ENCODE results near the gene BRD1.

BRD1 gene

DNA sequence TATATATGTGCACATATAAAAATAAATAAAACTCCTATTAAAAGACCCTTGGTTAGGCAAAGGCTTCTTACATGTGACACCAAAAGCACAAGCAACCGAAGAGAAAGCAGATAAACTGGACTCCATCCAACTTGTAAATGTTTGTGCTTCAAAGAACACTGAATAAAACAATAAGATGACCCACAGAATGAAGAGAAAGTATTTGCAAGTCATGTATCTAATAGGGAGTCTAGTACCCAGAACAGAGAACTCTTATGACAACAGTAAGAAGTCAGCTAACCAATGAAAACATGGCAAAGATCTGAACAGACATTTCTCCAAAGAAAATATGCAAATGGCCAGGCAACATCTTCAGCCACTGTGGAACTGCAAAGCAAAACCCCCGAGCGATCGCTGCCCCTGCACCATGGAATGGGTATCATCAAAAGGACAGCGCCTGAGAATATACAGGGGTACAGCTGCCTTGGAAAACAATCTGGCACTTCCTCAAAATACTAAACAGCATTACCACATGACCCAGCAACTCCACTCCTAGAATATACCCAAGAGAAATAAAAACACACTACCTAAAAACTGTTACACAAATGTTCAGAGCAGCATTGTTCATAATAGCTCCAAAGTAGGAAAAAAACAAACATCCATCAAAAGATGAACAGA lies 17.2 kb downstream of the BRD1 start:
- DNase-seq (no peak), ATAC-seq (replicated peaks) (no peak)
- no peaks in the 10 kb centered on the region for H3K9me3 Mint-ChIP-seq
- H3K27me3 Mint-ChIP-seq, result no peaks in the 10 kb centered on the region
- peaks cover 38 to 51% of the 10 kb centered on the region in 2 donors for H3K36me3 Mint-ChIP-seq
- H3K4me1 Mint-ChIP-seq, result peaks cover 39 to 82% of the 10 kb centered on the region in 2 donors
- H3K27ac Mint-ChIP-seq, result peak overlapping the region; percentile 27
- H3K4me3 Mint-ChIP-seq, result peak overlapping the region; percentile 30 to 69

DNA sequence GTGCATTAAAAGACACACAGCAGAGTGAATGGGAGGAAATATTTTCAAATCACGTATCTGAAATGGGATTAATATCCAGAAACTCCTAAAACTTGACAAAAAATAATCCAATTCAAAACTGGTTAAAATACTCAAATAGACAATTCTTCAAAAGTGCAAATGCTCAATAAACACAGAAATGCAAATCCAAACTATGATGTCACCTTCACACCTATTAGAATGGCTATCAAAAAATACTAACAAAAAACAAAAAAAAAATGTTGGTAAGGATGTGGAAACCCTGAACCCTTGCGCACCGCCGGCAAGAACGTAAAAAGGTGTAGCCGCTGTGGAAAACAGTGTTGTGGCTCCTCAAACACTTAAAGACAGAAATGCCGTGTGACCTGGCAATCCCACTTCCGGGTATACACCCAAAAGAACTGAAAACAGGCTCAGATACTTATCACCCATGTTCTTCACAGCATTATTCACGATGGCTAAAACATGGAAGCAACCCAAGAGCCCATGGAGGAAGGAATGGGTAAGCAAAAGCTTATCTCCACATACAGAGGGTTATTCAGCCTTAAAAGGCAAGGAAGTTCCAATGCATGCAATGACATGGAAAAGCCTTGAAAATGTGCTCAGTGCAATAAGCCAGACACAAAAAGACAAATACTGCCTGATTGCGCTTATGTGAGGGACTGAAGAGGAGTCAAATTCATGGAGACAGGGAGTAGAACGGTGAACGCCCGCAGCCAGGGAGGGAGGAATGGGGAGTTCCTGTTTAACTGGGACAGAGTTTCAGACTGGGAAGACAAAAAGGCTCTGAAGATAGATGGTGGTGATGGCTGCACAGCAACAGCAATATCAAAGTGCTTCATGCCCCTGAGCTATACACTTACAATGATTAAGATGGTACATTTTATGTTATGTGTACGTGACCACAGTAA lies 19.6 kb downstream of the BRD1 start:
- peaks cover 49 to 53% of the 10 kb centered on the region in 2 donors for H3K36me3 Mint-ChIP-seq
- H3K27ac Mint-ChIP-seq, result peak overlapping the region; percentile 20
- DNase-seq (no peak), ATAC-seq (replicated peaks) (no peak)
- peaks cover 44 to 73% of the 10 kb centered on the region in 2 donors for H3K4me1 Mint-ChIP-seq
- H3K9me3 Mint-ChIP-seq, result no peaks in the 10 kb centered on the region
- H3K4me3 Mint-ChIP-seq, result peak overlapping the region in 1 of 2 donors; percentile 28
- H3K27me3 Mint-ChIP-seq, result no peaks in the 10 kb centered on the region

GRCh38 chr22:49807129-49807528 lies 20.5 kb downstream of the BRD1 start:
- peaks cover 52 to 54% of the 10 kb centered on the region in 2 donors for H3K36me3 Mint-ChIP-seq
- no peaks in the 10 kb centered on the region for H3K9me3 Mint-ChIP-seq
- H3K27me3 Mint-ChIP-seq, result no peaks in the 10 kb centered on the region
- ATAC-seq (replicated peaks) (no peak), DNase-seq (no peak)
- no peak overlapping the region for H3K4me3 Mint-ChIP-seq
- peaks cover 43 to 69% of the 10 kb centered on the region in 2 donors for H3K4me1 Mint-ChIP-seq
- H3K27ac Mint-ChIP-seq, result no peak overlapping the region

DNA sequence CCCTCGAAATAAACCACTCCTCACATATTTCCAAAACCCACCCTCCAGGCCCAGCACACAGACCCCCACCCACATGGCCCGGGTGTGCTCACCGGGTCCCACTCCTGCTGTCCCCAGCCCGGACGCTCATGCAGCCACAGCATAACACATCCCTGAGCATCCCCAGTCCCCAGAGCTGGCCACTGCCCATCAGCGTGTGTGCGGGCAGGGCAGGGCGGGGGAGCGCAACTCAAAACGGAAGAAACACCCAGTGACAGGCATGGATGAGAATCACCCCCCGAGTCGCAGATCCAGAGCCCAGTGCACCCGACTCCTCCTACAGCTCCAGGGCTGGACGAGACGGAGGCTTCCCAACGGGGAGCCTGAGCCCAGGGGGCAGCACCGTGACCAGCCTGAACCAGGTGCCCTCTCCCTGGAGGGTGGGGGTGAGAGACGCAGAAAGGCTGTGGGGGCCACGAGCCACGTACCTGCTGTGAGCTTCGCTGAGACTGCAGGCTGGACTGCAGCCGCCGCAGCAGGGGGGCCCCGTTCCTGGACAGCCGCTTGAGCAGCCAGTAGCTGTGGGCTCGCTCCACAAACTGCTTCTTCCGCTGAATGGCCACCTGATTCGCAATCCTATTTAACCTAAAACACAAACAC lies 23.8 kb downstream of the BRD1 start:
- peaks cover 32 to 59% of the 10 kb centered on the region in 2 donors for H3K4me1 Mint-ChIP-seq
- DNase-seq, result no peak

GRCh38 chr22:49803134-49803533 lies 24.5 kb downstream of the BRD1 start:
- H3K27ac Mint-ChIP-seq, result peak overlapping the region; percentile 83
- H3K9me3 Mint-ChIP-seq, result no peaks in the 10 kb centered on the region
- no peaks in the 10 kb centered on the region for H3K27me3 Mint-ChIP-seq
- no peak for DNase-seq
- H3K4me3 Mint-ChIP-seq, result no peak overlapping the region
- peaks cover 50 to 52% of the 10 kb centered on the region in 2 donors for H3K36me3 Mint-ChIP-seq
- H3K4me1 Mint-ChIP-seq, result peaks cover 27 to 52% of the 10 kb centered on the region in 2 donors
- ATAC-seq (replicated peaks), result peak in 1 of 2 donors; percentile 57

More for the DNA sequence above, 23.8 kb downstream of the BRD1 start:
- Mint-ChIP-seq H3K9me3 (no peaks in the 10 kb centered on the region), H3K27ac (peak overlapping the region; percentile 69), H3K27me3 (no peaks in the 10 kb centered on the region), H3K36me3 (peaks cover 52 to 53% of the 10 kb centered on the region in 2 donors), H3K4me3 (no peak overlapping the region)
- no peak for ATAC-seq (replicated peaks)

- DNase-seq (no peak), ATAC-seq (replicated peaks) (no peak)
- Mint-ChIP-seq H3K4me3 (no peak overlapping the region), H3K27me3 (no peaks in the 10 kb centered on the region), H3K9me3 (no peaks in the 10 kb centered on the region), H3K4me1 (peaks cover 20 to 38% of the 10 kb centered on the region in 2 donors), H3K27ac (peak overlapping the region; percentile 7), H3K36me3 (peaks cover 49 to 52% of the 10 kb centered on the region in 2 donors)
Observed at GRCh38 chr22:49801391-49802060, 26.1 kb downstream of the BRD1 start.

DNA sequence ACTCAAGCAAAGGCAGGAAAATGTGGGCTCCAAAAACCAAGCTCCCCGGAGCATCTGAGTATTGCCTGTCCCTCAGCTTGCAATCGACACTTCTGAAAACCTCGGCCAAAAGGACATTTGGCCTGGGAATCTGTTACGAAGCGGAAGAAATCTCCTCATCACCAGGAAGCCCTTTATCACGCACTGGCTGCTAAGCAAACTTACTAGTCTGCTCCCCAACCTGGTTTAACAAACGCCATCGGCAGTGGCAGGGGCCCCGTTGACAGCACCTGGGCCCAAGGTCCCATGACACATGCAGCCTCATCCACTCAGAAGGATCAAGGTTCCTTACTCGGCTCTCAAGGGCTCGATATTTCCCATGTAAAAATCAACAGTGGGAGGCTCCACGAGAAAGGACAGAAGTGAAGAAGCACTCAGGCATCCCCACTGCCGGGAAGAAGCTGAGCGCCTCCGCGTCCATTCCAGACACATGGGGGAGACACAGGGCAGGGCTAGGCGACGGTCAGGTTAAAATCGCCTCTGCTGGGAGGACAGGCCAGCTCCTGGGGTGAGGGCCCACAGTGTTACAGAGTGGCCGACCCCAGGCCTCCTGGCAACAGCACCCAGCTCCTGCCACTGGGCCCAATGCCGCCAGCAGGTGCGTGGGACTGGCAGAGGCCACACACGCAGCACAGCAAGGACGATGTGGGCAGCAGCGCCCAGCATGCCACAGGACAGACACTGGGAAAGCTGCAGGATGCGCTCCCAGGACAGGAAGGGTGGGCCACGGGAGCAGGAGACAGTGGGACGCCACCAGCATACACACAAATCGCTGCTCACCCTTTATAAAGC lies 27.1 kb downstream of the BRD1 start:
- DNase-seq (no peak), ATAC-seq (replicated peaks) (no peak)
- Mint-ChIP-seq H3K4me1 (peaks cover 15 to 31% of the 10 kb centered on the region in 2 donors), H3K36me3 (peaks cover 47 to 50% of the 10 kb centered on the region in 2 donors), H3K4me3 (no peak overlapping the region), H3K27me3 (no peaks in the 10 kb centered on the region), H3K27ac (peak overlapping the region; percentile 42), H3K9me3 (no peaks in the 10 kb centered on the region)

DNA sequence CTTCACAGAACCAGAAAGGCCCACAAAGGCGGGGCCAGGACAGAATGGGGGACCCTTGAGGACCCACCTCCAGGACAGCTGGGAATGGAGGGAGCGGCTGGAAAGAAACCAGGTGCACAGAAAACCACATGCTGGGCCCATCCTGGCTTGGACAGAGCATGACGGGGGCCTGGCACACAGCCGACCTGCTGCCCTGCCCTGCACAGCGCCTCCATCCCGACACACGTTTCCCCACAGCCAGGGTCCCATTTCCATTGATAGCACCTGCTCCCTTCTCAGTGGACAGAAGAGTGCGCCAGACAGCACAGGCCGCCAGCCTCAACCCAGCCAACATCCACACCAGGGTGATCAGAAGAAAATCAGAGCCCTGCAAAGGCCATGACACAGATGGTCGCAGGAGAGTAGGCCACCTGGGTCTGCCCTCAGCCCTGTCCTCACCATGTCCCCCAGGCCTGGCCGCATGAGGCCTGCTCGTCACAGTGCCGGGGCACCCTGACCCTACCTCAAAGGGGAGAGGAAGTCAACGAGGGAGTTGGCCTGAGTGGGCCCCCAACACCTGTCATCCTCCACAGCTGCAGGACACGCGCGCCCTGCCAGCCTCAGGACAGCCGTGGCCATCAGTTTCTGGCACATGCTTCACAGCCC lies 28.1 kb downstream of the BRD1 start:
- Mint-ChIP-seq H3K4me3 (no peak overlapping the region), H3K36me3 (peaks cover 53 to 56% of the 10 kb centered on the region in 2 donors), H3K9me3 (no peaks in the 10 kb centered on the region), H3K27me3 (no peaks in the 10 kb centered on the region), H3K4me1 (peaks cover 18 to 31% of the 10 kb centered on the region in 2 donors), H3K27ac (no peak overlapping the region)
- no peak for ATAC-seq (replicated peaks)
- DNase-seq, result no peak

- Mint-ChIP-seq H3K9me3 (no peaks in the 10 kb centered on the region), H3K4me3 (no peak overlapping the region), H3K4me1 (peaks cover 13 to 26% of the 10 kb centered on the region in 2 donors), H3K36me3 (peaks cover 49 to 53% of the 10 kb centered on the region in 2 donors), H3K27ac (peak overlapping the region; percentile 53), H3K27me3 (no peaks in the 10 kb centered on the region)
- ATAC-seq (replicated peaks) (no peak), DNase-seq (no peak)
Observed at GRCh38 chr22:49798486-49799151, 29.1 kb downstream of the BRD1 start.

- Mint-ChIP-seq H3K27me3 (no peaks in the 10 kb centered on the region), H3K9me3 (no peaks in the 10 kb centered on the region), H3K27ac (peak overlapping the region; percentile 20), H3K4me3 (no peak overlapping the region), H3K4me1 (peaks cover 7 to 17% of the 10 kb centered on the region in 2 donors), H3K36me3 (peaks cover 46 to 53% of the 10 kb centered on the region in 2 donors)
- no peak for ATAC-seq (replicated peaks)
- DNase-seq, result no peak
Observed at GRCh38 chr22:49797706-49798105, 30.0 kb downstream of the BRD1 start.

GRCh38 chr22:49796596-49797270 lies 30.9 kb downstream of the BRD1 start:
- DNase-seq (no peak), ATAC-seq (replicated peaks) (no peak)
- Mint-ChIP-seq H3K27ac (no peak overlapping the region), H3K9me3 (no peaks in the 10 kb centered on the region), H3K36me3 (peaks cover 47 to 57% of the 10 kb centered on the region in 2 donors), H3K27me3 (no peaks in the 10 kb centered on the region), H3K4me1 (peaks cover 5 to 19% of the 10 kb centered on the region in 2 donors), H3K4me3 (no peak overlapping the region)

GRCh38 chr22:49795521-49795920 lies 32.2 kb downstream of the BRD1 start:
- no peak overlapping the region for H3K4me3 Mint-ChIP-seq
- peaks cover 50 to 67% of the 10 kb centered on the region in 2 donors for H3K36me3 Mint-ChIP-seq
- peaks cover 9 to 24% of the 10 kb centered on the region in 2 donors for H3K4me1 Mint-ChIP-seq
- no peak for DNase-seq
- H3K27ac Mint-ChIP-seq, result no peak overlapping the region
- no peaks in the 10 kb centered on the region for H3K27me3 Mint-ChIP-seq
- no peaks in the 10 kb centered on the region for H3K9me3 Mint-ChIP-seq
- ATAC-seq (replicated peaks), result no peak

Data from stimulated activated naive B cell treated with anti-CD40 and anti-IgM and Interleukin-4, amounts not matched to agents 10 μg/mL and 1 μg/mL and 100 μg/mL, for 72 hours (primary cell).